Measurements from ENCODE around the gene STRADB.
"Not testable (repeated sequence)": the region's sequence is repeated elsewhere in the genome, so short reads cannot be mapped to it uniquely, and the experiment has no call there.

STRADB gene

GRCh38 chr2:201451292-201452057, at the start of gene STRADB, which contains the start of gene TRAK2:
Gene STRADB, plus strand, starts transcription at chr2:201451740. Its CDS starts 3,101 bp downstream, at chr2:201454841.
Gene TRAK2, minus strand, starts transcription at chr2:201451458. Its CDS starts 30,951 bp downstream, at chr2:201420507.
- DNase-seq (ENCODE audit: low read depth in 2 of 3, low spot score in 2 of 3) = peak; percentile 81 to 92 (median 92)

DNA sequence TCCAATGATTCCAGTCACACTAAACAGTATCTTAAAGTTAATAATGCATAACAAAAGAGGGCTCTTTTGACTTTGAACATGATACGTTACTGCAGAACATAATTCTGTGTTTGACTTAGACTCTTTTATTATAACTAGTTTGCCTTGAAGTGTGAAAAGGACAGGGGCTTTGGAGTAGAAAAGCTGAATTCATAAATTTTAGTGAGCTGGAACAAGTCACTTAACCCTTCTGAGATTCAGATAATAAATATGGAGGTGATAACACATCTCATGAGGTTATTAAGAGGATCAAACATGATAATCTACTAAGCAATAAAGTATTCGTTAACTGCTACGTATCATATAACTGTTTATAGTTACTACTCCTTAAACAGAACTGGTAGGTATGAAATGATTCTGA, 49.7 kb upstream of the STRADB start:
- DNase-seq (ENCODE audit: low read depth in 2 of 3, low spot score in 2 of 3) = no peak

DNA sequence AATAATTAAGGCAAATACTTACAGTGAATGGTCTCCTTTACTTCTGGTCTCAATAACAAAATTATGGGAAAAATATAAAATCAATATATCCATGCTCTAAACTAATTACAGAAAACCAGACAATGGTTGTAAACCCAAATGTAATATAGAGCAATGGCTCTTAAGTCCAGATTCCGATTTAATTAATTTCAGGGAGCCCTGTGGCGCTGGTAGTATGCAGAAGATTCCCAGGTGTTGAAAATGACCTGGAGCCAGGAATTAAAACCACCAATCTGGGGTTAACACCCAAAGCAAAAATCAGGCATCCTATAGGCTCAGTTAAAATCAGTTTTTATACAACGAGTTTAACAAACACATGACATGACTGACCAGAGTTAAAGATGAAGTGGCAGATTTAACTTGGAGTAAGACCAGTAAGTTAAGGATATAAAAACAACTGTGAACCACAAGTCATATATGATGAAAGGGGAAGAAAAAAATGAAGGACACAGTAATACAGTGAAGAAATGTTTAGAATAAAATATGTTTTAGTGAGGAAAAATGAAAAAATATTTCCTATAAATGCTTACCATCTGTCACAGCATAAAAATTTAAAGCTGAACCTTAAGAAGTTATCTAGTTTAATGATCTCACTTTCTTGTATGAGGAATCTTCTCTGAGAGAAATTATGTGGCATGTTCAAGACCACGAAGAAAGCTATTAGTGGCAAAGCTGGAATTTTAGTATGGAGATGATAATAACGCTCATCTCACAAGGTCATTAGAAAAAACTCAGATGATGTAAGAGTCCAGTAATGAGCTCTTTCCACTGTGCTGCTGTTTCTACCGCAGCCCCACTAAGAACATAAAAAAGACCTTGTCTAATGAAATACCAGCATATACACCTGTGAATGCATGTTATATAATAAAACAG, 48.6 kb upstream of the STRADB start:
- DNase-seq (ENCODE audit: low read depth in 2 of 3, low spot score in 2 of 3) = no peak

- no peak for DNase-seq (ENCODE audit: low read depth in 2 of 3, low spot score in 2 of 3)
These were observed 47.7 kb upstream of the STRADB start for GRCh38 chr2:201403880-201404279.

GRCh38 chr2:201404699-201405280, 46.8 kb upstream of the STRADB start:
- no peak for DNase-seq (ENCODE audit: low read depth in 2 of 3, low spot score in 2 of 3)

DNA sequence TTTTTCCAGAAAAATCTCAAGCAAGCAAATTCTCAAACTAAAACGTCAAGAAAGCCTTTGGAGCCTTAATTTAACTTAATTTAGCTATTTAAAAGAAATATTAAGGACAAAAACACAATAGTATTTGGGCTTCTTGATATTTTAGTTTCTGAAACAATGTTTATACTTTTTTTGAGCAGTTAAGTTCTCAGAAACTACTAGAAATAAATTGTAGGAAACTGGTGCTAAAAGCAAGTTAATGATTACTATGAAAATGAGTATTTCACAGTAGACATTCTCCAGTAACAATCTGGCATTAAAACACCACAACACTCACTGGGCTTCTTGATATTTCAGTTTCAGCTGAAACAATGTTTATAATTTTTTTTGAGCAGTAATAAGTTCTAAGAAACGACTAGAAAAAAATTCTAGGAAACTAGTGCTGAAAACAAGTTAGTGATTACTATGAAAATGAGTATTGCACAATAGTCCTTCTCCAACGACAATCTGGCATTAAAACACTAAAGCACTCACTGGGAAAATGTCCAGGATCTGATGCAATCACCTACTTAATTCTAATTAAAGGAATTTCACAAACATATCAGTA, 45.4 kb upstream of the STRADB start:
- no peak for DNase-seq (ENCODE audit: low read depth in 2 of 3, low spot score in 2 of 3)

- no peak for DNase-seq (ENCODE audit: low read depth in 2 of 3, low spot score in 2 of 3)
These were observed 44.3 kb upstream of the STRADB start for GRCh38 chr2:201407265-201407664.

GRCh38 chr2:201408931-201409330, 42.6 kb upstream of the STRADB start:
- no peak for DNase-seq (ENCODE audit: low read depth in 2 of 3, low spot score in 2 of 3)

- no peak for DNase-seq (ENCODE audit: low read depth in 2 of 3, low spot score in 2 of 3)
These were observed 40.1 kb upstream of the STRADB start for GRCh38 chr2:201411421-201411820.

DNA sequence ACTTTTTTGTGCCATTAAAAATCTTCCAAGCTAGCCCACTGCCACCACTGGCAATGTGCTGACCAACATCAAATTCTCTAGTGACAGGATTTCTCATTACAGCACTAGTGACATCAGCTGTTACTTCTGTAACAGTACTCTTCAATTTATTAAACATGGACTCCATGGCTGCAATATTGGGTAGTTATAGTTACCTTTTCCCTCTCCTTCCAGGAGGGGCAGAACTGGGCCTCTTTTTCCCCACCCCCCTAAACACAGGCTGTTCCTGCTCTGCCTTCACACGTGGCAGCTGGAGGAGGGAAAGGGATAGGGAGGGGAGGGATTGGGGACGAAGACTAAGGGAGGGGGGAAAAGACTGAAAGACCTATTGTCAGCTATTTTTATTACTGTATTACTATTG, 38.4 kb upstream of the STRADB start:
- no peak for DNase-seq (ENCODE audit: low read depth in 2 of 3, low spot score in 2 of 3)

DNA sequence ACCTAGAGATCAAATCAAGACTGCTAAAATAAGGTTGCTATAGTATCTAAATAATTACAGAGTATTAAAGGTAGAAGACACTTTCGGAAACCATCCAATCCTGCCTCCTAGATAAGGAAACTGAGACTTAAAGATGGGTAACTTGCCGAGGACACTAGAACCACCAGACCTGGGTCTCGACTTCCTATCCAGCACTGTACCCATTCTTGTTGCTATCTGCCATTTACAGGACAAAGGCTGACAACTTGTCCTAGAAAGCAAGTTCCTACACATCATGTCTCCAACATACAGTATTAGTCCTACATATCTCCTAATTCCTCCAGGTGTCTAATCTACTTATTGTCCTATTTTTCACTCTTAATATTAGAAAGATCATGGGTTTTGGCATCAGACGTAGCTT, 38.0 kb upstream of the STRADB start:
- no peak for DNase-seq (ENCODE audit: low read depth in 2 of 3, low spot score in 2 of 3)

GRCh38 chr2:201414099-201415023, 37.2 kb upstream of the STRADB start:
- no peak for DNase-seq (ENCODE audit: low read depth in 2 of 3, low spot score in 2 of 3)

DNA sequence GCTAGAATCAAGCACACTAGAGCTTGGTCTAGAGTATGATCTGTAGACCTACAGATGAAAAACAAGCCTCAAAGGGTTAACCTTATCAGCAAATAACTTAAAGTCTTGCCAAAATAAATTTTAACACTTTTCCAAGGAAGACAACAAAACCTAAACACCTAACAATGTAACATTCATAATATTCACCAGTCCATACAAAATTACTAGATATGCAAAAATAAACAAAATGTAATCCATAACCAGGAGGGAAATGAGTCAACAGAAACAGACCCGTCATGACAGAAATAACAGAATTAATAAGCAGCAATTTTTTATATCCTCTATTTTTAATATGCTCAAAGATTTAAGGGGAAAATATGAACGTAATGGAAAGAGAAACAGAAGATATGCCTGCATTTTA, 36.4 kb upstream of the STRADB start:
- no peak for DNase-seq (ENCODE audit: low read depth in 2 of 3, low spot score in 2 of 3)

- no peak for DNase-seq (ENCODE audit: low read depth in 2 of 3, low spot score in 2 of 3)
These were observed 32.4 kb upstream of the STRADB start for GRCh38 chr2:201419057-201419635.

DNA sequence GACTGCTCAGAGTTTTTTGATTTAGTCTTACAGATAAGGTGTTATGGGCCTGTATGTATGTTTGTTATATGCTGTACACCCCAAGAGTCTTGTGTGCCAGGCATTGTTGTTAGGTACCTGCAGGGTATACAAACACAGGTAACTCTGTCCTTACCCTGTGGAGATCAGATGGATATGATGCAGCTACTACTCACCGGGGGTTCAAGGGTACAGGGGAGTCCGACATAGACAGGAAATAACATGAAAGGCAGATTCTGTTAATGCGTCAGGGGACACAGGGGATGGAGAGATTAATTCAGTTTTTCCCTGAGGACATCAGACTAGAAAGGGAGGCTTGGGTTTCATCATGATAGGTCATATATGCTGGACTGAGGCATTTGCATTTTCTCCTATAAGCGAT, 31.6 kb upstream of the STRADB start:
- no peak for DNase-seq (ENCODE audit: low read depth in 2 of 3, low spot score in 2 of 3)

DNA sequence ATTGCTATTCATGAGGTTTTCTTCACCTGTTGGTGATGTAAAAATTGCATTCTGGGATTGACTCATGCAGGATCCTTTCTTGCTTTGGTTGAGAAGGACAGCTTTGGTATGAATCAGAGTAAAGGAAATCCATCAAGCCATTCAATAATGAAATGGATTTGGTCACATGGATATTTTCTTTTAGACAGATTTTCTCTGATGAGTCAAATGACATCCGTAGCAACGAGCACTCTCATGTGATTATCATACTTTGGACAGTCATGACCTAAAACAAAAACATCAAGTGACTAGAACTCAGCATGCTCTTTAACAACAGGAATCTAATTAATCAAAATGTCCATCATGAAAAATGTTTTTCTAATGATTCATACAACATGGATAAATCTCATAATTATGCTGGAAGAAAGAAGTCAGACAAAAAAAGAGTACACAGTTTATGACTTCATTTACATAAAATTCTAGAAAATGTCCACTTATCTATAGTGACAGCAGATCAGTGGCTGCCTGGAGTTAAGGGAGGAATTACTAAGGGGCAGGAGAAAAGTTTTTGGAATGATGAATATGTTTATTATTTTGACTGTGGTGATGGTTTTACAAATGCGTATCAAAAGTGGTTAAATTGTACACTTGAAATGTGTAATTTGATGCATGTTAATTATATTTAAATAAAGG, 31.0 kb upstream of the STRADB start:
- no peak for DNase-seq (ENCODE audit: low read depth in 2 of 3, low spot score in 2 of 3)

DNA sequence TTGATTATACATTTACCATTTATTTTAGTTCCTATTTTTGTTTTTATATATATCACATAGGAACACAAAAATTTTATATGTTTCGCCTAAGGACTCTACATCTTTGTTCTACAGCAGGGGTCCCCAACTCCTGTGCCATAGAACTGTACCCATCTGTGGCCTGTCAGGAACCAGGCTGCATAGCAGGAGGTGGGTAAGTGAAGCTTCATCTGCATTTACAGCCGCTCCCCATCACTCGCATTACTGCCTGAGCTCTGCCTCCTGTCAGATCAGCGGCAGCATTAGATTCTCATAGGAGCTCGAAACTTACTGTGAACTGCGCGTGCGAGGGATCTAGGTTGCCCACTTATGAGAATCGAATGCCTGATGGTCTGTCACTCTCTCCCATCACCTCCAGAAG, 25.6 kb upstream of the STRADB start:
- no peak for DNase-seq (ENCODE audit: low read depth in 2 of 3, low spot score in 2 of 3)

GRCh38 chr2:201428366-201428765, 23.2 kb upstream of the STRADB start:
- not testable (repeated sequence) for DNase-seq (ENCODE audit: low read depth in 2 of 3, low spot score in 2 of 3)

DNA sequence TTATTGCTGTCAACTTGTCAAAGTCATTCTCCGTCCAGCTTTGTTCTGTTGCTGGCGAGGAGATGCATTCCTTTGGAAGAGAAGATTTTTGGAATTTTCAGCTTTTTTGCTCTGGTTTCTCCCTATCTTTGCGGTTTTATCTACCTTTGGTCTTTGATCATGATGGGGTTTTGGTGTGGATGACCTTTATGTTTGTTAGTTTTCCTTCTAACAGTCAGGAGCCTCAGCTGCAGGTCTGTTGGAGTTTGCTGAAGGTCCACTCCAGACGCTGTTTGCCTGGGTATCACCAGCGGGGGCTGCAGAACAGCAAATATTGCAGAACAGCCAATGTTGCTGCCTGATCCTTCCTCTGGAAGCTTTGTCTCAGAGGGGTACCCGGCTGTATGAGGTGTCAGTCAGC, 21.7 kb upstream of the STRADB start:
- not testable (repeated sequence) for DNase-seq (ENCODE audit: low read depth in 2 of 3, low spot score in 2 of 3)
